D721Med (cell line): Measurements from ENCODE around the gene SPATA46.

Source experiments
- DNase-seq: peaks from one replicate; pipeline ENCODE4 v3.0.0; 2011; ENCODE audit warnings: low spot score; ENCODE audit not compliant: insufficient read length
- FAIRE-seq: peaks from 2 replicates; lab custom pipeline; 2011; peaks lifted over from hg19 to GRCh38; lab: Jason Lieb, UNC
- TF ChIP-seq, protein P1 (sequence below): IDR thresholded peaks from 2 replicates; pipeline ENCODE4 v1.5.1; 2012; ENCODE audit warnings: mild to moderate bottlenecking, control low read depth; ENCODE audit not compliant: insufficient read depth; ENCODE audit errors: missing control alignments

Gene SPATA46

DNA sequence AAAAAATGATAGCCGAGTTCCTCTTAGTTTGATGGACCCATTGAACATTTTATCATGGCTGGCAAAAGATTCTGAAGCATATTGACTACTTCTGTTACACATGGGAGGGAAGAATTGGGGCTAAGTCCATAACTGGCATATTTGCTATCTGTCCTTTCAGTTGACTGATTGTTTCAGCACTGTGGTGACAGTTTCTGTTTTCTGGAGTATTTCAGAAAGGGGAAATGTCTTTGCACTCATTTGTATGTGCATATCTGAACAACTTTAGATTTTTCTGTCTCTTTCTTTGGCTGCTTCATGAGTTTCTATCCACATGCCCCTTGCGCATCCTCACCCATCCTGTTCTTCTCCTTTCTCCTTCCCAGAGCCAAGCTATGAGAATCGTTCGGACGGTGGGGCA is 33.2 kb downstream of the SPATA46 start:
- TF ChIP-seq, protein P1, sequence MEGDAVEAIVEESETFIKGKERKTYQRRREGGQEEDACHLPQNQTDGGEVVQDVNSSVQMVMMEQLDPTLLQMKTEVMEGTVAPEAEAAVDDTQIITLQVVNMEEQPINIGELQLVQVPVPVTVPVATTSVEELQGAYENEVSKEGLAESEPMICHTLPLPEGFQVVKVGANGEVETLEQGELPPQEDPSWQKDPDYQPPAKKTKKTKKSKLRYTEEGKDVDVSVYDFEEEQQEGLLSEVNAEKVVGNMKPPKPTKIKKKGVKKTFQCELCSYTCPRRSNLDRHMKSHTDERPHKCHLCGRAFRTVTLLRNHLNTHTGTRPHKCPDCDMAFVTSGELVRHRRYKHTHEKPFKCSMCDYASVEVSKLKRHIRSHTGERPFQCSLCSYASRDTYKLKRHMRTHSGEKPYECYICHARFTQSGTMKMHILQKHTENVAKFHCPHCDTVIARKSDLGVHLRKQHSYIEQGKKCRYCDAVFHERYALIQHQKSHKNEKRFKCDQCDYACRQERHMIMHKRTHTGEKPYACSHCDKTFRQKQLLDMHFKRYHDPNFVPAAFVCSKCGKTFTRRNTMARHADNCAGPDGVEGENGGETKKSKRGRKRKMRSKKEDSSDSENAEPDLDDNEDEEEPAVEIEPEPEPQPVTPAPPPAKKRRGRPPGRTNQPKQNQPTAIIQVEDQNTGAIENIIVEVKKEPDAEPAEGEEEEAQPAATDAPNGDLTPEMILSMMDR = no peak
- DNase-seq (no peak), FAIRE-seq (no peak)

DNA sequence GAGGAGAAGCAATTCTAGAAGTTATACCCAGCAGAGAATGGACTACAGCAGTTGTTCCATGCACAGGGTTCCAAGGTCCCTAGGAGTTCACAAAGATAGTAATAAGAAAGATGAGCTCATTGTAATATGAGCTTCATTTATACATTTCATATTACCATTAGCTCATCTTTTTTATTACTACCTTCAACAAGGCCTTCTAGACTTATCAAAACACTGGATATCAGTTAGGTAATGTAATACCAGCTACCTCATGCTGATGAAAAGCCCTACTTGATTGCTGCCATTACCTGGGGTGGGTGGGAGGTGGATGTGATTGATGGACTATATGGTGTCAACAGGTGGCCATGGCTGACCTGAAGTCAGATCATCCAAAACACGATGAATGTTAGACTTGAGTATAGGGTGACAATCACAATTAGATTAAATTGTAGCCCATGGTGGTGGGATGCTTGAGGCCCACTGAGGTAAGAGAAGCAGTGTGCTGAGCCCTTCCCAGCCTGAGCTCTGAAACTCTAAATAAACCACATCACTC is 34.1 kb downstream of the SPATA46 start:
- TF ChIP-seq, protein P1 = no peak
- no peak for DNase-seq
- no peak for FAIRE-seq

DNA sequence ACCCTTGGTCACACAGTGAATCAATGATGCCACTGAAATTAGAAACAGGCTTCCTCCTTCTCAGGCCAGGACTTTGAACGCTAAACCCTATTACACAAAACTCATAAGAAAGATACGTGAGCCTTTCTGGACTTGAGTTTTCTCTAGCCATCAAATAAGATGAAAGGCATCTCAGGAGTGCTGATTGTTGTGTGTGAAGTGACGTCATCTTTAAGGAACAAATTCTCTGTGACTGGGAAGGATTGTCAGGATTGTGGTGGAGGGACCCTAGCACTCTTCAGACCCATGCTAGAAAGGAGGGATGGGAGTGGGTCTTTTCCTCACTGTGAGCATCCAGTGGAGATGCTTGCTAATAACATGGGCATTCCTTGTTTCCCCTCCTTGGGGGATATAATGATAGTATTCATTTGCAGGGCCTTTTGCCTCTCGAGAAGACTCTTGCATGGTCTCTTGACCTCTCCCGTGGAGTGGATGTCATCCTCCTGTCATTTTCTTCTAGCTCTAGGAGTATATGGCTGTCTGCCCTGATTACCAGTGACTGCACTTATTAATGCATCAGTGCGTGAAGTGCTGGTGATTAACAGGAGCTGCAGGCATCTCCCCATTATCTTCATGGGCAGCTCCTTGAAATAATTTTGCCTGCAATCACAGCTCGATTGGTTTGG is 39.9 kb downstream of the SPATA46 start:
- DNase-seq (no peak), FAIRE-seq (no peak)
- TF ChIP-seq, protein P1 = no peak

DNA sequence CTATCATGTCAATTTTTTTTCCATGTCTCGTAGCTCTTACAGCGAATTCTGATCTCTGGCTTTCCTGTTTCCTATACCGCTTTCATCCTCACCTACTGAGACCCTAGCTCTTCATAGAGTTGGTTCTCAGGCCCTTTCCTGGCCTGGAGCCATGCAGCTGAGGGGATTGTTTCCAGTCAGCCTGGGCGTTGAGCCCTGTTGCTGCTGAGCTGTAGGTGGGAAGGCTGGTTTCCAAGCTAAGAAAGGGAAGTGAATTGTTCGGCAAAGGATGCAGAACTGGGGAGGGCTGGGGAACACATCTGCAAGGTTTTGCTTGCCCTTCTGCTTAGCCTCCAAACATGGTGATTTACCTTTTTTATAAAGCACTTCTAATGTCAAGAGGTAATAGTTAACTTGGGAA is 41.5 kb downstream of the SPATA46 start:
- TF ChIP-seq, protein P1 = no peak
- DNase-seq (no peak), FAIRE-seq (no peak)

DNA sequence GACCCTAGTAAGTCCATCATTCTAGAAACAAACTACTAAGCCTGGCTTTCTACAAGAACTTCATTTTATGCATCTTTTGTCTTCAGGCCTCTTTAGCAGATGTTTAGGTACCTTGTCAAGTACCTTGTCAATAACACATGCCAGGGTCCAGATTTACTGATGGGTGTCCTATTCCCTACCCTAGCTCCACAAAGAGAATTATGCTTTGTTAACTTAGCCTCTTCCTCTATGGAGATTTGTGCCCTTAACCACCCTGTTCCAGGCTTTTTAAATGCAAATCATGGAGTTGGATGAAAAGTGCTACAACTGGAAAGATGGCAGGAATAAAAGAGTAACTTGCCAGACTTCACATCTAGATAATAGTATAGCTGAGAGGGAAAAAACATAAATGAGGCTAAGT is 42.7 kb downstream of the SPATA46 start:
- TF ChIP-seq, protein P1 = no peak
- no peak for DNase-seq
- no peak for FAIRE-seq

DNA sequence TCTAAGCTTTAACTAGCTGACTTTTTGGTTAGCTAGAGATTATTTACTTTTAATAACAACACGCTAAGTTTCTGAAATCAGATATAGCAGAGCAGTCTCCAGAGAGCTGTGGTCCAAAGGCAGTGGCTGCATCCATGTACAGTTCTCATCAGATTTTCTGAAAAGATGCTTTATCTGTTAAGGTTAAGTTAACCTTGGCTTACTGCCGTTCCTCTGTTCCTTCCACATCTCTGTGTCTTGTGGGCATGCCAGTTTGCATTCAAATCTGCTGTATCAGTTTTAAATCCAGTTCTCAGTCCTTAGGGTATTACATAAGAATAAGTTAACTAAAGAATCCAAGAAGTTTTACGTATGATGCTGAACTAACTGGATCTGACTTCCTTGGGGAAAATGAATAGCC is 46.8 kb downstream of the SPATA46 start:
- TF ChIP-seq, protein P1 = no peak
- FAIRE-seq (no peak), DNase-seq (no peak)

DNA sequence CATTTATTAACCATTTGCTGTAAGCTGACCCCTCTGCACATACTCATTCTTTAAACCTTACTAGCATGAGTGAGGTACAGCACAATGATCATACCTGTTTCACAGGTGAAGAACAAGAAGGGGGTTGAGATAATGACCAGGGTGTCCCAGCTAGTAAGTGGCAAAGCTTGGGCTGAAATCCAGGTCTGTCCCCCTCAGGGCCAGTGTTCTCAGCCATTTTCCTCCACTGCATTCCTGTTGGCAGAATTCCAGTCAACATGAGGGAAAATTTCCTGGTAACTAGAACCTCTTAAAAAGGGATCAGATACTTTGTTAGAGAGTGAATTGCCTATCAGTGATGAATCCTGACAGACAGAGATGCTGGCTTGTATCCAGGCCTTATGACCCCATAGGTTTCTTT is 48.1 kb downstream of the SPATA46 start:
- TF ChIP-seq, protein P1 = no peak
- FAIRE-seq = no peak
- no peak for DNase-seq
